HepG2 (cell line): ENCODE results near the gene GRIFIN. TPM values are rescaled to one million over a fixed set of nuclear protein-coding genes. Genes with fewer than 3 reads are reported as not detected.
A peak's percentile ranks its signal among the peaks of the same experiment; 100 is the strongest.

Experiments used
- BRCA1 ChIP-seq: sonication (generic); formaldehyde crosslinking; IDR thresholded peaks from 2 replicates; pipeline ENCODE4 v1.4.0; 2020; ENCODE audit warnings: missing genetic modification reagents
- CBX2 ChIP-seq, 2 experiments: fragments of 200-600 bp in 1 of 2; sonication (generic); formaldehyde crosslinking in 1 of 2; IDR thresholded peaks; 2 replicates each; pipeline versions ENCODE4 v1.7.0 to v1.8.1; 2018 to 2022; ENCODE audit warnings: low read depth in 2 of 2, low read length in 1 of 2, mild to moderate bottlenecking in 1 of 2, missing genetic modification reagents in 1 of 2
- CHCHD3 ChIP-seq: sonication (generic); formaldehyde crosslinking; IDR thresholded peaks from 2 replicates; pipeline ENCODE4 v1.8.0; 2022; ENCODE audit warnings: mild to moderate bottlenecking, missing genetic modification reagents, moderate library complexity
- CHD2 ChIP-seq: IDR thresholded peaks from 2 replicates; pipeline ENCODE4 v1.6.1; 2011; ENCODE audit warnings: low read depth, low read length, improper control_type of control experiment
- DMAP1 ChIP-seq: IDR thresholded peaks from 2 replicates; pipeline ENCODE4 v1.6.1; 2016
- E2F5 ChIP-seq: sonication (generic); formaldehyde crosslinking; conservative IDR thresholded peaks from 2 replicates; pipeline ENCODE4 v1.4.0; 2020; ENCODE audit warnings: missing genetic modification reagents
- FOXA3 ChIP-seq: IDR thresholded peaks from 2 replicates; pipeline ENCODE4 v1.6.1; 2016; ENCODE audit warnings: missing genetic modification reagents, missing compliant biosample characterization
- NFKB2 ChIP-seq: sonication (generic); formaldehyde crosslinking; IDR thresholded peaks from 2 replicates; pipeline ENCODE4 v1.4.0; 2020; ENCODE audit warnings: missing genetic modification reagents, borderline replicate concordance
- PRMT3 ChIP-seq: sonication (generic); formaldehyde crosslinking; IDR thresholded peaks from 2 replicates; pipeline ENCODE4 v1.8.1; 2022; ENCODE audit warnings: low read depth, mild to moderate bottlenecking, moderate library complexity, missing genetic modification reagents, borderline replicate concordance
- SIX4 ChIP-seq: sonication (generic); formaldehyde crosslinking; IDR thresholded peaks from 2 replicates; pipeline ENCODE4 v1.4.0; 2020; ENCODE audit warnings: missing genetic modification reagents
- THAP11 ChIP-seq: IDR thresholded peaks from 2 replicates; pipeline ENCODE4 v1.6.1; 2016; ENCODE audit warnings: missing biosample characterization, missing genetic modification reagents
- ZNF318 ChIP-seq: sonication (generic); formaldehyde crosslinking; IDR thresholded peaks from 2 replicates; pipeline ENCODE4 v1.4.0; 2020; ENCODE audit warnings: mild to moderate bottlenecking, missing genetic modification reagents
- ZNF543 ChIP-seq: sonication (generic); formaldehyde crosslinking; IDR thresholded peaks from 2 replicates; pipeline ENCODE4 v1.4.0; 2020; ENCODE audit warnings: mild to moderate bottlenecking, missing genetic modification reagents
- polyA plus RNA-seq, 8 experiments: library from polyadenylated mRNA; depleted of rRNA in 3 of 8; stranded (reverse) in 7 of 8; unstranded in 1 of 8; fragments of >200 nt; fragmentation: Illumina TruSeq in 4 of 8; extraction: Trizol in 4 of 8; gene quantifications; 2 replicates each; pipeline versions ENCODE4 v1.2.1 to v1.2.3, GENCODE V29; 2011 to 2016; ENCODE audit warnings: low read depth in 4 of 8, missing spikeins in 1 of 8, mixed read lengths in 1 of 8; ENCODE audit not compliant: insufficient read depth in 1 of 8
- total RNA-seq, 5 experiments: library from RNA; depleted of rRNA; stranded (reverse); fragments of >200 nt; fragmentation: Illumina TruSeq; extraction: Trizol; gene quantifications; 2 replicates each; pipeline ENCODE4 v1.2.3, GENCODE V29; 2016; ENCODE audit warnings: low read depth in 1 of 5
- TF ChIP-seq, protein P1 (sequence below): sonication (generic); formaldehyde crosslinking; conservative IDR thresholded peaks from 2 replicates; pipeline ENCODE4 v1.4.0; 2020; ENCODE audit warnings: missing genetic modification reagents
- TF ChIP-seq, protein P2 (sequence below): sonication (generic); formaldehyde crosslinking; conservative IDR thresholded peaks from 2 replicates; pipeline ENCODE4 v1.4.0; 2020; ENCODE audit warnings: mild to moderate bottlenecking, missing genetic modification reagents, moderate library complexity

The GRIFIN gene
- total and polyA plus RNA-seq, 2 of the 13 experiments (the other 11 are each of a cell fraction or from before 2014, with no cell fraction given): not detected

- TF ChIP-seq ZNF318 (CRISPR knock-in tag): no peak
- TF ChIP-seq, protein P1, sequence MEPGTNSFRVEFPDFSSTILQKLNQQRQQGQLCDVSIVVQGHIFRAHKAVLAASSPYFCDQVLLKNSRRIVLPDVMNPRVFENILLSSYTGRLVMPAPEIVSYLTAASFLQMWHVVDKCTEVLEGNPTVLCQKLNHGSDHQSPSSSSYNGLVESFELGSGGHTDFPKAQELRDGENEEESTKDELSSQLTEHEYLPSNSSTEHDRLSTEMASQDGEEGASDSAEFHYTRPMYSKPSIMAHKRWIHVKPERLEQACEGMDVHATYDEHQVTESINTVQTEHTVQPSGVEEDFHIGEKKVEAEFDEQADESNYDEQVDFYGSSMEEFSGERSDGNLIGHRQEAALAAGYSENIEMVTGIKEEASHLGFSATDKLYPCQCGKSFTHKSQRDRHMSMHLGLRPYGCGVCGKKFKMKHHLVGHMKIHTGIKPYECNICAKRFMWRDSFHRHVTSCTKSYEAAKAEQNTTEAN (CRISPR knock-in tag): no peak; the same call in 1 of the 2 replicates
- no peak for TF ChIP-seq NFKB2
- no peak for TF ChIP-seq E2F5
- TF ChIP-seq PRMT3: no peak
- no peak for TF ChIP-seq SIX4 (CRISPR knock-in tag)
- no peak for TF ChIP-seq CBX2 (IDR thresholded peaks at IDR 0.05; ENCODE audit: low read depth, low read length)
- no peak for TF ChIP-seq CBX2 (CRISPR knock-in tag; IDR thresholded peaks at IDR 0.05; ENCODE audit: low read depth)
- no peak for TF ChIP-seq ZNF543 (CRISPR knock-in tag)
- no peak for TF ChIP-seq BRCA1
- TF ChIP-seq FOXA3 (CRISPR knock-in tag): peak; percentile 93
- TF ChIP-seq CHCHD3: no peak
- TF ChIP-seq CHD2: no peak
- TF ChIP-seq, protein P2, sequence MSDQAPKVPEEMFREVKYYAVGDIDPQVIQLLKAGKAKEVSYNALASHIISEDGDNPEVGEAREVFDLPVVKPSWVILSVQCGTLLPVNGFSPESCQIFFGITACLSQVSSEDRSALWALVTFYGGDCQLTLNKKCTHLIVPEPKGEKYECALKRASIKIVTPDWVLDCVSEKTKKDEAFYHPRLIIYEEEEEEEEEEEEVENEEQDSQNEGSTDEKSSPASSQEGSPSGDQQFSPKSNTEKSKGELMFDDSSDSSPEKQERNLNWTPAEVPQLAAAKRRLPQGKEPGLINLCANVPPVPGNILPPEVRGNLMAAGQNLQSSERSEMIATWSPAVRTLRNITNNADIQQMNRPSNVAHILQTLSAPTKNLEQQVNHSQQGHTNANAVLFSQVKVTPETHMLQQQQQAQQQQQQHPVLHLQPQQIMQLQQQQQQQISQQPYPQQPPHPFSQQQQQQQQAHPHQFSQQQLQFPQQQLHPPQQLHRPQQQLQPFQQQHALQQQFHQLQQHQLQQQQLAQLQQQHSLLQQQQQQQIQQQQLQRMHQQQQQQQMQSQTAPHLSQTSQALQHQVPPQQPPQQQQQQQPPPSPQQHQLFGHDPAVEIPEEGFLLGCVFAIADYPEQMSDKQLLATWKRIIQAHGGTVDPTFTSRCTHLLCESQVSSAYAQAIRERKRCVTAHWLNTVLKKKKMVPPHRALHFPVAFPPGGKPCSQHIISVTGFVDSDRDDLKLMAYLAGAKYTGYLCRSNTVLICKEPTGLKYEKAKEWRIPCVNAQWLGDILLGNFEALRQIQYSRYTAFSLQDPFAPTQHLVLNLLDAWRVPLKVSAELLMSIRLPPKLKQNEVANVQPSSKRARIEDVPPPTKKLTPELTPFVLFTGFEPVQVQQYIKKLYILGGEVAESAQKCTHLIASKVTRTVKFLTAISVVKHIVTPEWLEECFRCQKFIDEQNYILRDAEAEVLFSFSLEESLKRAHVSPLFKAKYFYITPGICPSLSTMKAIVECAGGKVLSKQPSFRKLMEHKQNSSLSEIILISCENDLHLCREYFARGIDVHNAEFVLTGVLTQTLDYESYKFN (CRISPR knock-in tag): peak; percentile 88
- TF ChIP-seq DMAP1 (CRISPR knock-in tag): no peak
- TF ChIP-seq THAP11 (CRISPR knock-in tag): peak; percentile 25; the same call in 1 of the 2 replicates
These were observed 34.9 kb upstream of the GRIFIN start (continued) for GRCh38 chr7:2510909-2511768.
